GM18868 (cell line): ENCODE results near the gene REEP6.

Experiments used
- ATAC-seq: cut with Tn5 transposase; IDR thresholded peaks from one replicate; pipeline ENCODE4 v1.9.1; 2021; ENCODE audit warnings: mild to moderate bottlenecking, moderate library complexity; ENCODE audit not compliant: unreplicated experiment

Gene REEP6

GRCh38 chr19:1540365-1540925, 49.5 kb downstream of the REEP6 start:
- no peak for ATAC-seq
